H1 (cell line): ENCODE data around the gene ANK3. TPM values are rescaled to one million over a fixed set of nuclear protein-coding genes. Genes with fewer than 3 reads are reported as not detected.

Source experiments
- CTCF ChIA-PET: fragments of 300-600 bp; sonication (Branson Sonifier 250); formaldehyde crosslinking; loops from one replicate; lab custom pipeline; 2021; ENCODE audit not compliant: partially characterized antibody; lab: Charles Lee
- POLR2A ChIA-PET: fragments of 300-600 bp; sonication (Branson Sonifier 250); formaldehyde crosslinking; loops from one replicate; lab custom pipeline; 2021; ENCODE audit warnings: inconsistent platforms; ENCODE audit not compliant: partially characterized antibody; lab: Charles Lee
- DNase-seq, 2 experiments: peaks; one replicate each; pipeline versions ENCODE4 v3.0.0 to v3.0.0-alpha.2; 2010 to 2022; ENCODE audit warnings: low spot score in 2 of 2, low read depth in 1 of 2, mixed read lengths in 1 of 2
- FAIRE-seq: peaks from 2 replicates; lab custom pipeline; 2011; peaks lifted over from hg19 to GRCh38; lab: Jason Lieb, UNC
- H2AFZ ChIP-seq: 2 replicates; pipeline ENCODE4 v1.8.1; 2012; ENCODE audit warnings: low read length, inconsistent platforms
- H2AK5ac ChIP-seq: 2 replicates; pipeline ENCODE4 v1.6.1; 2013; ENCODE audit warnings: low read depth, low read length
- H2BK120ac ChIP-seq: replicated peaks from 2 replicates; pipeline ENCODE3; 2013; ENCODE audit warnings: low read depth, low read length, inconsistent platforms
- H2BK12ac ChIP-seq: 2 replicates; pipeline ENCODE4 v1.6.1; 2013; ENCODE audit warnings: low read depth, low read length
- H2BK15ac ChIP-seq: 2 replicates; pipeline ENCODE4 v1.6.1; 2013; ENCODE audit warnings: low read length
- H2BK20ac ChIP-seq: 2 replicates; pipeline ENCODE4 v1.6.1; 2013; ENCODE audit warnings: low read length
- H2BK5ac ChIP-seq: 2 replicates; pipeline ENCODE4 v1.6.1; 2013; ENCODE audit warnings: low read depth, low read length
- H3K14ac ChIP-seq: 2 replicates; pipeline ENCODE4 v1.6.1; 2013; ENCODE audit warnings: inconsistent platforms; ENCODE audit not compliant: insufficient read length
- H3K18ac ChIP-seq: 2 replicates; pipeline ENCODE4 v1.6.1; 2013; ENCODE audit warnings: low read length; ENCODE audit errors: extremely low read depth
- H3K23ac ChIP-seq: 2 replicates; pipeline ENCODE4 v1.6.1; 2013; ENCODE audit warnings: inconsistent platforms; ENCODE audit not compliant: insufficient read length
- H3K23me2 ChIP-seq: 2 replicates; pipeline ENCODE4 v1.6.1; 2013; ENCODE audit warnings: low read depth, low read length
- H3K27ac ChIP-seq: 2 replicates; pipeline ENCODE4 v1.6.1; 2011; ENCODE audit warnings: low read depth, low read length, inconsistent platforms
- H3K27me3 ChIP-seq, 4 experiments: replicated peaks in 1 of 4; 1 replicate in 1 of 4; 2 replicates in 3 of 4; pipeline versions ENCODE4 v1.6.1 to v1.8.1; 2011 to 2013; ENCODE audit warnings: low read length in 3 of 4, mild to moderate bottlenecking in 3 of 4, inconsistent platforms in 2 of 4, mixed read lengths in 2 of 4, moderate library complexity in 1 of 4; ENCODE audit not compliant: control insufficient read depth in 3 of 4, insufficient read depth in 3 of 4; ENCODE audit errors: extremely low read depth in 1 of 4
- H3K36me3 ChIP-seq, 4 experiments: 2 replicates each; pipeline versions ENCODE4 v1.6.1 to v1.8.1; 2011 to 2013; ENCODE audit warnings: mild to moderate bottlenecking in 4 of 4, low read length in 3 of 4, moderate library complexity in 2 of 4, control low read depth in 1 of 4, inconsistent platforms in 1 of 4; ENCODE audit not compliant: insufficient read depth in 4 of 4, control insufficient read depth in 2 of 4
- H3K4ac ChIP-seq: replicated peaks from 2 replicates; pipeline ENCODE3; 2013; ENCODE audit warnings: low read length, low read depth, mixed read lengths, inconsistent platforms; ENCODE audit not compliant: insufficient read length
- H3K4me1 ChIP-seq, 4 experiments: replicated peaks in 1 of 4; 1 replicate in 1 of 4; 2 replicates in 3 of 4; pipeline versions ENCODE4 v1.6.1 to v1.8.1; 2011 to 2013; ENCODE audit warnings: low read length in 3 of 4, inconsistent platforms in 2 of 4, mixed read lengths in 1 of 4; ENCODE audit not compliant: insufficient read depth in 4 of 4, control insufficient read depth in 3 of 4
- H3K4me2 ChIP-seq, 2 experiments: 2 replicates each; pipeline versions ENCODE4 v1.6.1 to v1.8.1; 2011 to 2013; ENCODE audit warnings: low read depth in 2 of 2, low read length in 2 of 2, control low read depth in 1 of 2, inconsistent platforms in 1 of 2, mild to moderate bottlenecking in 1 of 2; ENCODE audit not compliant: insufficient read depth in 1 of 2
- H3K4me3 ChIP-seq, 4 experiments: fragments of 200-600, 300-600 bp in 1 of 4; sonication (generic), shearing (Covaris generic), sonication (Bioruptor Twin) in 1 of 4; 2 replicates each; pipeline versions ENCODE4 v1.5.1 to v1.8.1; 2011 to 2016; ENCODE audit warnings: low read length in 4 of 4, low read depth in 3 of 4, control low read depth in 2 of 4, inconsistent platforms in 2 of 4, mild to moderate bottlenecking in 2 of 4, mixed read lengths in 1 of 4, moderate library complexity in 1 of 4; ENCODE audit not compliant: insufficient read depth in 2 of 4; ENCODE audit errors: extremely low read depth in 1 of 4
- H3K56ac ChIP-seq: replicated peaks from 2 replicates; pipeline ENCODE3; 2013; ENCODE audit warnings: low read depth, mild to moderate bottlenecking, mixed read lengths, low read length, inconsistent platforms; ENCODE audit not compliant: insufficient read length
- H3K79me1 ChIP-seq: 2 replicates; pipeline ENCODE4 v1.6.1; 2013; ENCODE audit warnings: low read depth, low read length, control low read depth
- H3K79me2 ChIP-seq, 2 experiments: 2 replicates each; pipeline versions ENCODE4 v1.6.1 to v1.8.1; 2012 to 2013; ENCODE audit warnings: low read length in 2 of 2, mild to moderate bottlenecking in 2 of 2, inconsistent platforms in 1 of 2; ENCODE audit not compliant: insufficient read depth in 2 of 2, control insufficient read depth in 1 of 2
- H3K9ac ChIP-seq, 4 experiments: replicated peaks in 1 of 4; 1 replicate in 1 of 4; 2 replicates in 3 of 4; pipeline versions ENCODE4 v1.6.1 to v1.8.1; 2011 to 2013; ENCODE audit warnings: low read depth in 3 of 4, low read length in 3 of 4, control low read depth in 2 of 4, mild to moderate bottlenecking in 2 of 4, moderate library complexity in 2 of 4, inconsistent platforms in 1 of 4; ENCODE audit errors: extremely low read depth in 1 of 4
- H3K9me3 ChIP-seq, 2 experiments: 2 replicates each; pipeline versions ENCODE4 v1.6.1 to v1.8.1; 2012 to 2013; ENCODE audit warnings: mild to moderate bottlenecking in 2 of 2, moderate library complexity in 2 of 2, control low read depth in 1 of 2, inconsistent platforms in 1 of 2, low read depth in 1 of 2, low read length in 1 of 2, mixed read lengths in 1 of 2; ENCODE audit not compliant: insufficient read depth in 2 of 2
- H4K20me1 ChIP-seq, 2 experiments: replicated peaks in 1 of 2; 2 replicates each; pipeline versions ENCODE3 to v1.8.1; 2011 to 2013; ENCODE audit warnings: inconsistent platforms in 2 of 2, low read length in 2 of 2, mild to moderate bottlenecking in 1 of 2; ENCODE audit not compliant: insufficient read depth in 2 of 2, control insufficient read depth in 1 of 2
- H4K5ac ChIP-seq: 2 replicates; pipeline ENCODE4 v1.6.1; 2013; ENCODE audit warnings: low read length, low read depth, mixed read lengths, inconsistent platforms; ENCODE audit not compliant: insufficient read length
- H4K8ac ChIP-seq: 2 replicates; pipeline ENCODE4 v1.8.0; 2013; ENCODE audit warnings: mild to moderate bottlenecking, moderate library complexity, low read length, inconsistent platforms; ENCODE audit not compliant: insufficient read depth; ENCODE audit errors: extremely low read depth
- H4K91ac ChIP-seq: replicated peaks from 2 replicates; pipeline ENCODE3; 2013; ENCODE audit warnings: low read length, mixed read lengths, inconsistent platforms; ENCODE audit not compliant: insufficient read length
- EGR1 ChIP-seq: IDR thresholded peaks from 2 replicates; pipeline ENCODE4 v1.6.1; 2011; ENCODE audit warnings: low read depth, low read length, borderline replicate concordance
- EZH2 ChIP-seq: fragments of 200-600 bp; sonication (generic); IDR thresholded peaks from 2 replicates; pipeline ENCODE4 v1.7.1; 2012; ENCODE audit warnings: low read depth, mild to moderate bottlenecking, moderate library complexity, low read length, inconsistent platforms; ENCODE audit not compliant: severe bottlenecking
- GABPA ChIP-seq: IDR thresholded peaks from 2 replicates; pipeline ENCODE4 v1.6.1; 2011; ENCODE audit warnings: mild to moderate bottlenecking, low read length, moderate library complexity, borderline replicate concordance; ENCODE audit not compliant: insufficient read depth
- GTF2F1 ChIP-seq: IDR thresholded peaks from 2 replicates; pipeline ENCODE4 v1.6.1; 2012; ENCODE audit warnings: low read depth, low read length, improper control_type of control experiment, borderline replicate concordance
- JUN ChIP-seq: IDR thresholded peaks from 2 replicates; pipeline ENCODE4 v1.6.1; 2011; ENCODE audit warnings: low read depth, mild to moderate bottlenecking, improper control_type of control experiment, low read length
- POLR2A ChIP-seq, 2 experiments: IDR thresholded peaks; 1 replicate in 1 of 2; 2 replicates in 1 of 2; pipeline ENCODE4 v1.6.1; 2011; ENCODE audit warnings: low read depth in 2 of 2, low read length in 2 of 2, mild to moderate bottlenecking in 2 of 2; ENCODE audit errors: control extremely low read depth in 1 of 2
- RAD21 ChIP-seq, 2 experiments: IDR thresholded peaks in 1 of 2; conservative IDR thresholded peaks in 1 of 2; 2 replicates each; pipeline ENCODE4 v1.6.1; 2011; ENCODE audit warnings: low read depth in 2 of 2, low read length in 2 of 2, improper control_type of control experiment in 1 of 2, inconsistent platforms in 1 of 2, mild to moderate bottlenecking in 1 of 2, moderate library complexity in 1 of 2
- RBBP5 ChIP-seq: IDR thresholded peaks from 2 replicates; pipeline ENCODE4 v1.7.1; 2012; ENCODE audit warnings: low read depth, mild to moderate bottlenecking, inconsistent platforms, low read length, moderate library complexity, borderline replicate concordance
- RXRA ChIP-seq: IDR thresholded peaks from 2 replicates; pipeline ENCODE4 v1.6.1; 2011; ENCODE audit warnings: low read depth, mild to moderate bottlenecking, low read length, moderate library complexity; ENCODE audit not compliant: insufficient read depth
- SAP30 ChIP-seq: fragments of 300-600 bp; sonication (generic); IDR thresholded peaks from 2 replicates; pipeline ENCODE4 v1.7.1; 2012; ENCODE audit warnings: low read length, moderate library complexity, mild to moderate bottlenecking, inconsistent platforms; ENCODE audit not compliant: insufficient read depth, insufficient replicate concordance
- WGBS, 2 experiments: shearing (Covaris generic) in 1 of 2; methylation state at CpG; one replicate each; pipeline versions ENCODE4 v1.1.6 to v1.1.7; 2013 to 2015; ENCODE audit warnings: low lambda C conversion rate in 2 of 2, mixed read lengths in 2 of 2, inconsistent platforms in 1 of 2, low coverage in 1 of 2, missing lambda C conversion rate in 1 of 2; ENCODE audit not compliant: insufficient replicate concordance in 2 of 2, insufficient coverage in 1 of 2, insufficient read length in 1 of 2; ENCODE audit errors: extremely low coverage in 1 of 2, missing lambda C conversion rate in 1 of 2; 5-methylcytosine and 5-hydroxymethylcytosine counted together
- polyA plus RNA-seq, 7 experiments: library from polyadenylated mRNA; depleted of rRNA in 3 of 7; stranded (reverse) in 5 of 7; unstranded in 2 of 7; fragments of >200 nt in 5 of 7; fragments of 200-250 nt in 2 of 7; gene quantifications; 1 replicate in 5 of 7; 2 replicates in 1 of 7; 4 replicates in 1 of 7; pipeline versions ENCODE4 v1.2.1 to v1.2.3, GENCODE V29; 2011 to 2013; ENCODE audit warnings: missing spikeins in 2 of 7, mixed read lengths in 2 of 7
- total RNA-seq: library from RNA; stranded (reverse); fragmentation: NEBNext Ultra II Directional; extraction: Animal tissue kit (Norgen Biotek cat#: 25700); gene quantifications from 2 replicates; pipeline ENCODE4 v1.2.1, GENCODE V29; 2021
- TF ChIP-seq, protein P1 (sequence below): IDR thresholded peaks from 2 replicates; pipeline ENCODE4 v1.6.1; 2012; ENCODE audit warnings: inconsistent platforms

The ANK3 gene
- total and polyA plus RNA-seq, 2 of the 8 experiments (the other 6 are each of a cell fraction or from before 2014, with no cell fraction given), result 18.1 to 67.9 TPM

DNA sequence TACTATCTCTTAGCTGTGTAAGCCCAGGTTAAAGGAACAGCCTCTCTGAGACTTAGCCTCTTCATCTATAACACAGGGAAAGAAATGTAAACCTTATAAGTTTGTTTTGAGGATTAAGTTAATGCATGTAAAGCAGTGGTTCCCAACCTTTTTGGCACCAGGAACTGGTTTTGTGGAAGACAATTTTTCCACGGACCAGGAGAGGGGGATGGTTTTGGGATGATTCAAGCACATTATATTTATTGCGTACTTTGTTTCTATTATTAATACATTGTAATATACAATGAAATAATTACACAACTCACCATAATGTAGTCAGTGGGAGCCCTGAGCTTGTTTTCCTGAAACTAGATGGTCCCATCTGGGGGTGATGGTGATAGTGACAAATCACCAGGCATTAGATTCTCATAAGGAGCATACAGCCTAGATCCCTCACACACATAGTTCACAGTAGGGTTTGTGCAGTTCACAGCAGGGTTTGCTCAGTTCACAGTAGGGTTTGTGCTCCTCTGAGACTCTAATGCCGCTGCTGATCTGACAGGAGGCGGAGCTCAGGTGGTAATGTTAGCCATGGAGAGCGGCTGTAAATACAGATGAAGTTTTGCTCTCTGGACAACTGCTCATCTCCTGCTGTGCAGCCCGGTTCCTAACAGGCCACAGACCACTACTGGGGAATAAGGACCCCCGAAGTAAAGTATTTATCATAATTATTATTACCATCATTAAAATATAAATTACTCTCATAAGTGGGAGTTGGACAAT, 41.3 kb upstream of the ANK3 start:
- no peaks in the 10 kb centered on the region for H3K79me1 ChIP-seq
- no peaks in the 10 kb centered on the region for H3K9me3 ChIP-seq
- ChIA-PET POLR2A (interaction anchor here (1.0 kb wide), 1 partner anchor 9 kb away, joined by 3 read pairs; no protein-coding TSS in a partner anchor), CTCF (interaction anchor here (0.6 to 1.4 kb wide), 4 partner anchors 14 to 229 kb away, joined by 3 to 5 read pairs (median 3); no protein-coding TSS in a partner anchor)
- WGBS, 2 experiments, result 85% methylated on average over 7 of the region's 7 CpGs; no CpG with 5 or more reads in 1 of the 2 experiments
- no peak overlapping the region for H2BK20ac ChIP-seq
- no peaks in the 10 kb centered on the region for H3K36me3 ChIP-seq
- no peak overlapping the region for H3K23ac ChIP-seq
- no peak overlapping the region for H2BK15ac ChIP-seq
- H3K4me2 ChIP-seq, result no peak overlapping the region
- no peaks in the 10 kb centered on the region for H3K4me1 ChIP-seq
- H3K27ac ChIP-seq, result no peak overlapping the region
- H2BK120ac ChIP-seq, result no peak overlapping the region
- H2AK5ac ChIP-seq, result no peak overlapping the region
- no peaks in the 10 kb centered on the region for H3K79me2 ChIP-seq
- no peak overlapping the region for H3K14ac ChIP-seq
- H3K4ac ChIP-seq, result no peak overlapping the region
- DNase-seq (no peak), FAIRE-seq (no peak)
- H2BK5ac ChIP-seq, result no peak overlapping the region
- H3K27me3 ChIP-seq, result no peaks in the 10 kb centered on the region
- H3K56ac ChIP-seq, result no peak overlapping the region
- H3K9ac ChIP-seq, result no peak overlapping the region
- H4K5ac ChIP-seq, result no peak overlapping the region
- no peaks in the 10 kb centered on the region for H3K23me2 ChIP-seq
- no peak overlapping the region for H4K8ac ChIP-seq
- no peaks in the 10 kb centered on the region for H4K20me1 ChIP-seq
- no peak overlapping the region for H3K18ac ChIP-seq
- no peak overlapping the region for H4K91ac ChIP-seq
- no peak overlapping the region for H2BK12ac ChIP-seq
- no peak overlapping the region for H2AFZ ChIP-seq
- no peak overlapping the region for H3K4me3 ChIP-seq
- TF ChIP-seq GABPA (no peak), EGR1 (no peak), SAP30 (no peak), JUN (no peak), POLR2A (IDR thresholded peaks at IDR 0.05; ENCODE audit: control extremely low read depth in 1 of 2, low read depth in 2 of 2, low read length in 2 of 2) (no peak), RBBP5 (no peak), EZH2 (no peak), RXRA (no peak), RAD21 (IDR thresholded peaks at IDR 0.05 in 1 of 2, conservative IDR thresholded peaks at IDR 0.05 in 1 of 2; ENCODE audit: low read depth in 2 of 2, low read length in 2 of 2) (no peak), GTF2F1 (no peak)
- TF ChIP-seq, protein P1, sequence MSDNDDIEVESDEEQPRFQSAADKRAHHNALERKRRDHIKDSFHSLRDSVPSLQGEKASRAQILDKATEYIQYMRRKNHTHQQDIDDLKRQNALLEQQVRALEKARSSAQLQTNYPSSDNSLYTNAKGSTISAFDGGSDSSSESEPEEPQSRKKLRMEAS, result no peak
